ENCODE data around the gene WFDC11. TPM values are rescaled to one million over a fixed set of nuclear protein-coding genes. Genes with fewer than 3 reads are reported as not detected.
"Not testable (repeated sequence)": the region's sequence is repeated elsewhere in the genome, so short reads cannot be mapped to it uniquely, and the experiment has no call there.

WFDC11 gene
- total RNA-seq, 1 experiment from 2014 or later = not detected

GRCh38 chr20:45701873-45702272 lies 31.8 kb upstream of the WFDC11 start, which contains the start of gene WFDC13:
WFDC13 (plus strand) TSS chr20:45702038; CDS start chr20:45702124, 86 bp downstream.
- intact Hi-C loops (cut with micrococcal nuclease; ENCODE audit: unreplicated experiment) = no loop called here
- no peak within 1 kb of the TSS for H3K4me3 ChIP-seq (ENCODE audit: low read depth, low read length)
- H3K4me1 ChIP-seq = no peaks in the 10 kb centered on the region
- Mint-ChIP-seq H3K9me3 (ENCODE audit: unreplicated experiment) (no peaks in the 10 kb centered on the region), H3K27ac (ENCODE audit: unreplicated experiment) (no peak within 1 kb of the TSS), H3K4me3 (ENCODE audit: unreplicated experiment) (no peak within 1 kb of the TSS), H3K27me3 (ENCODE audit: insufficient read depth, unreplicated experiment) (peaks cover 15% of the 10 kb centered on the region), H3K36me3 (ENCODE audit: insufficient read depth, unreplicated experiment) (no peaks in the 10 kb centered on the region), H3K4me1 (ENCODE audit: low read depth, unreplicated experiment) (no peaks in the 10 kb centered on the region)
- no peak for TF ChIP-seq CTCF (IDR thresholded peaks at IDR 0.05; ENCODE audit: insufficient read depth in 1 of 2, low read depth in 1 of 2, low read length in 1 of 2, severe bottlenecking in 1 of 2, unreplicated experiment in 1 of 2)
- no TSS peak for BruUV-seq (replicated peaks)
- no peak for DNase-seq
- H3K27me3 ChIP-seq (replicated peaks; ENCODE audit: control insufficient read depth, insufficient read depth, low read length) = 0 out of 2 replicates have a peak, but pooled peaks cover 2% of the 10 kb centered on the region
- no peaks in the 10 kb centered on the region for H3K36me3 ChIP-seq (ENCODE audit: control insufficient read depth, insufficient read depth, low read length)
- POLR2A ChIA-PET = no interaction called here
- no peaks in the 10 kb centered on the region for H3K9me3 ChIP-seq
- CTCF ChIA-PET = interaction anchor here (2.1 kb wide), 1 partner anchor 69 kb away, joined by 9 read pairs; no protein-coding TSS in a partner anchor

- H3K36me3 ChIP-seq (ENCODE audit: control insufficient read depth, insufficient read depth, low read length) = no peaks in the 10 kb centered on the region
- BruUV-seq (replicated peaks) = no TSS peak
- POLR2A ChIA-PET = no interaction called here
- Mint-ChIP-seq H3K27ac (ENCODE audit: unreplicated experiment) (no peak overlapping the region), H3K4me3 (ENCODE audit: unreplicated experiment) (no peak overlapping the region), H3K36me3 (ENCODE audit: insufficient read depth, unreplicated experiment) (no peaks in the 10 kb centered on the region), H3K27me3 (ENCODE audit: insufficient read depth, unreplicated experiment) (peaks cover 17% of the 10 kb centered on the region), H3K9me3 (ENCODE audit: unreplicated experiment) (no peaks in the 10 kb centered on the region), H3K4me1 (ENCODE audit: low read depth, unreplicated experiment) (no peaks in the 10 kb centered on the region)
- no peaks in the 10 kb centered on the region for H3K4me1 ChIP-seq
- intact Hi-C loops (cut with micrococcal nuclease; ENCODE audit: unreplicated experiment) = no loop called here
- TF ChIP-seq CTCF (IDR thresholded peaks at IDR 0.05; ENCODE audit: insufficient read depth in 1 of 2, low read depth in 1 of 2, low read length in 1 of 2, severe bottlenecking in 1 of 2, unreplicated experiment in 1 of 2) = no peak
- CTCF ChIA-PET = no interaction called here
- 0 out of 2 replicates have a peak, but pooled peaks cover 2% of the 10 kb centered on the region for H3K27me3 ChIP-seq (replicated peaks; ENCODE audit: control insufficient read depth, insufficient read depth, low read length)
- no peak for DNase-seq
- H3K4me3 ChIP-seq (ENCODE audit: low read depth, low read length) = no peak overlapping the region
- H3K9me3 ChIP-seq = no peaks in the 10 kb centered on the region
Measured at GRCh38 chr20:45701104-45701503, 31.1 kb upstream of the WFDC11 start.

GRCh38 chr20:45695496-45695895 lies 25.5 kb upstream of the WFDC11 start:
- Mint-ChIP-seq H3K36me3 (ENCODE audit: insufficient read depth, unreplicated experiment) (no peaks in the 10 kb centered on the region), H3K27ac (ENCODE audit: unreplicated experiment) (no peak overlapping the region), H3K4me1 (ENCODE audit: low read depth, unreplicated experiment) (peaks cover 8% of the 10 kb centered on the region), H3K9me3 (ENCODE audit: unreplicated experiment) (peaks cover 7% of the 10 kb centered on the region), H3K4me3 (ENCODE audit: unreplicated experiment) (no peak overlapping the region), H3K27me3 (ENCODE audit: insufficient read depth, unreplicated experiment) (peaks cover 19% of the 10 kb centered on the region)
- CTCF ChIA-PET = no interaction called here
- no peak for DNase-seq
- POLR2A ChIA-PET = no interaction called here
- no peak for TF ChIP-seq CTCF (IDR thresholded peaks at IDR 0.05; ENCODE audit: insufficient read depth in 1 of 2, low read depth in 1 of 2, low read length in 1 of 2, severe bottlenecking in 1 of 2, unreplicated experiment in 1 of 2)
- H3K27me3 ChIP-seq (replicated peaks; ENCODE audit: control insufficient read depth, insufficient read depth, low read length) = no peaks in the 10 kb centered on the region
- H3K4me1 ChIP-seq = no peaks in the 10 kb centered on the region
- no peak overlapping the region for H3K4me3 ChIP-seq (ENCODE audit: low read depth, low read length)
- H3K36me3 ChIP-seq (ENCODE audit: control insufficient read depth, insufficient read depth, low read length) = no peaks in the 10 kb centered on the region
- no TSS peak for BruUV-seq (replicated peaks)
- intact Hi-C loops (cut with micrococcal nuclease; ENCODE audit: unreplicated experiment) = no loop called here
- H3K9me3 ChIP-seq = no peaks in the 10 kb centered on the region

- H3K9me3 Mint-ChIP-seq (ENCODE audit: unreplicated experiment); H3K4me1 Mint-ChIP-seq (ENCODE audit: low read depth, unreplicated experiment); H3K27ac Mint-ChIP-seq (ENCODE audit: unreplicated experiment); CTCF ChIA-PET; H3K9me3 ChIP-seq; POLR2A ChIA-PET; DNase-seq; H3K36me3 ChIP-seq (ENCODE audit: control insufficient read depth, insufficient read depth, low read length); BruUV-seq (replicated peaks); H3K4me3 Mint-ChIP-seq (ENCODE audit: unreplicated experiment); H3K36me3 Mint-ChIP-seq (ENCODE audit: insufficient read depth, unreplicated experiment); intact Hi-C loops (cut with micrococcal nuclease; ENCODE audit: unreplicated experiment); H3K27me3 ChIP-seq (replicated peaks; ENCODE audit: control insufficient read depth, insufficient read depth, low read length); H3K4me1 ChIP-seq; H3K4me3 ChIP-seq (ENCODE audit: low read depth, low read length): not testable (repeated sequence)
- H3K27me3 Mint-ChIP-seq (ENCODE audit: insufficient read depth, unreplicated experiment) = peaks cover 20% of the 10 kb centered on the region
Measured at GRCh38 chr20:45693346-45693745, 23.3 kb upstream of the WFDC11 start.
